Mucosa of stomach (tissue), 1 donor: ENCODE measurements around the gene PRSS56.

ENCODE experiments used
- H3K27me3 ChIP-seq: one replicate; pipeline ENCODE4 v1.7.0; 2013; ENCODE audit warnings: mild to moderate bottlenecking, low read length; ENCODE audit not compliant: control insufficient read depth, insufficient read depth
- H3K36me3 ChIP-seq: one replicate; pipeline ENCODE4 v1.7.0; 2013; ENCODE audit warnings: low read length; ENCODE audit not compliant: control insufficient read depth, insufficient read depth
- H3K4me1 ChIP-seq: one replicate; pipeline ENCODE4 v1.7.0; 2013; ENCODE audit warnings: mild to moderate bottlenecking, low read length; ENCODE audit not compliant: control insufficient read depth, insufficient read depth
- H3K4me3 ChIP-seq: one replicate; pipeline ENCODE4 v1.7.0; 2013; ENCODE audit warnings: low read length
- H3K9ac ChIP-seq: one replicate; pipeline ENCODE4 v1.7.0; 2013; ENCODE audit warnings: mild to moderate bottlenecking, low read length, moderate library complexity
- H3K9me3 ChIP-seq: one replicate; pipeline ENCODE4 v1.7.0; 2013; ENCODE audit warnings: mild to moderate bottlenecking, low read length, moderate library complexity; ENCODE audit not compliant: control insufficient read depth
- donor health status: Pancreatic carcinoma.

PRSS56 gene

GRCh38 chr2:232488721-232489300, 31.4 kb upstream of the PRSS56 start:
- Histone ChIP-seq H3K36me3 (no peaks in the 10 kb centered on the region), H3K27me3 (peaks cover 61% of the 10 kb centered on the region), H3K9ac (no peak overlapping the region)

DNA sequence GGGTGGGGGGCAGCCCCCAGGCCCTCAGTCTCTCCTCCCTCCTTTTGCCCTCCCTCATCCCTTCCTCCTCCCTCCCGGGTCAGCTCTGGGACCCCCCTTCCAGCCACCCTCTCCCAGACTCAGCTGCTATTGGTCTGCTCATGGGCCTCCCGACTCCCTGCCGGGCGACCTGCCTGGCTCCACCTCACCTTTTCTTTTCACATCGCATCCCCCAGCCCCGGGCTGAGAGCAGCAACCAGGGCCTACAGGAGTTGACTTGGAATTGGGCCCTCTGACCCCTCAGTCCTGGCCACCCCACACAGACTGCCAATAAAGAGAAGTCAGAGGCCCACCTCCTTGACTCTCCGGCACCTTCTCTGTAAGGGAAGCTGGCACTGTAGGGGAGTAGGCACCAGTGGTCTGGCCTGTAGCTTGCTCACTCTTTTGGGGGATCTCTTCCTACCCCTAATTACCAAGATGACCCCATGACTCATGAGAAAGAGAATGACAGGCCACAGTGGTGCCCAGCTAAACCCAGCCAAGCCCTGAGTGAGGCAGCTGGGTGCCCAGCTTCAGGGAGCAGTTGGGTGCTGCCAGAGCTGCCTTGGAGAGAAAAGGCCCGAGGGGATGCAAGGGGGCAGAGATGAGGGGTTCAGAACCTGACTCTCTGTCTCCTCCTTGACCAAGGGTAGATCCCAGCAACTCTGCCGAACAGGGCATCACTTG, 30.5 kb upstream of the PRSS56 start:
- Histone ChIP-seq H3K36me3 (no peaks in the 10 kb centered on the region), H3K27me3 (peaks cover 53% of the 10 kb centered on the region), H3K9me3 (no peaks in the 10 kb centered on the region)

More at GRCh38 chr2:232488721-232489300, 31.4 kb upstream of the PRSS56 start:
- no peaks in the 10 kb centered on the region for H3K4me1 ChIP-seq
- H3K4me3 ChIP-seq: no peak overlapping the region
- no peaks in the 10 kb centered on the region for H3K9me3 ChIP-seq

GRCh38 chr2:232490221-232491138, 29.7 kb upstream of the PRSS56 start:
- Histone ChIP-seq H3K9ac (no peak overlapping the region), H3K4me1 (no peaks in the 10 kb centered on the region), H3K4me3 (no peak overlapping the region), H3K9me3 (no peaks in the 10 kb centered on the region), H3K36me3 (no peaks in the 10 kb centered on the region), H3K27me3 (peaks cover 45% of the 10 kb centered on the region)

More for the DNA sequence above, 30.5 kb upstream of the PRSS56 start:
- Histone ChIP-seq H3K4me3 (no peak overlapping the region), H3K4me1 (no peaks in the 10 kb centered on the region), H3K9ac (no peak overlapping the region)

- Histone ChIP-seq H3K36me3 (no peaks in the 10 kb centered on the region), H3K4me3 (no peak overlapping the region), H3K9ac (no peak overlapping the region), H3K27me3 (peaks cover 38% of the 10 kb centered on the region), H3K9me3 (no peaks in the 10 kb centered on the region), H3K4me1 (no peaks in the 10 kb centered on the region)
These were observed 28.9 kb upstream of the PRSS56 start for GRCh38 chr2:232491139-232491780.

DNA sequence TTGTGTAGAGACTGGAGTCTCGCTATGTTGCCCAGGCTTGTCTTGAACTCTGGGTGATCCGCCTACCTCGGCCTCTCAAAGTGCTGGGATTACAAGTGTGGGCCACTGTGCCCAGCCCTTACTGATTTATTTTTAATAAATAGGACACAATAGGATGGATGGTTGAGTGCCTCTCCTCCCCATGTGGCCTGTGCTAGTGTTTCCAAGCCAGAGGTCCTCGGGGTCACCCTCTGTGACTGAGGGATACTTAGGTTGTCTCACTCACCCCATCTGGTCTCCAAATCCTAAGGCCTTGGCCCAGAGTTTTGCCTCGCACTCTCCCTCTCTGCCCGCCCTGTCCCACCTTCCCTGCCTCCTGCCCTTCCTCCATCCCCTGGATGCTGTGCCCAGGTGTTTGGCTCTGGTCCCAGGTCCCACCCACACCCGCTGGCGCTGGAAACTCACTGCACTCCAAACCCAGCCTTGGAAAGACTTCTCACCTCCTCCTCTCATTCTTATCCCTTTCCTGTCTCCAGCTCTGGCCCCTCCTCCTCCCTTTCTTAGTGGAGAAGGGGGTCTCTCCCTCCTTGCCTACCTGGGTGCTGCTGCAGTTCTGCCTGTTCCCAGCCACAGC, 27.8 kb upstream of the PRSS56 start:
- H3K4me1 ChIP-seq: no peaks in the 10 kb centered on the region
- H3K27me3 ChIP-seq: peaks cover 27% of the 10 kb centered on the region
- no peak overlapping the region for H3K4me3 ChIP-seq
- no peaks in the 10 kb centered on the region for H3K36me3 ChIP-seq
- no peak overlapping the region for H3K9ac ChIP-seq
- H3K9me3 ChIP-seq: no peaks in the 10 kb centered on the region

GRCh38 chr2:232492963-232493700, 27.1 kb upstream of the PRSS56 start:
- peaks cover 21% of the 10 kb centered on the region for H3K27me3 ChIP-seq
- H3K36me3 ChIP-seq: no peaks in the 10 kb centered on the region
- H3K4me3 ChIP-seq: no peak overlapping the region
- no peak overlapping the region for H3K9ac ChIP-seq
- no peaks in the 10 kb centered on the region for H3K9me3 ChIP-seq
- H3K4me1 ChIP-seq: no peaks in the 10 kb centered on the region

- Histone ChIP-seq H3K4me3 (no peak overlapping the region), H3K9me3 (no peaks in the 10 kb centered on the region), H3K9ac (no peak overlapping the region), H3K27me3 (peaks cover 14% of the 10 kb centered on the region), H3K4me1 (no peaks in the 10 kb centered on the region), H3K36me3 (no peaks in the 10 kb centered on the region)
These were observed 26.3 kb upstream of the PRSS56 start for GRCh38 chr2:232493701-232494474.

GRCh38 chr2:232494542-232494941, 25.6 kb upstream of the PRSS56 start:
- no peaks in the 10 kb centered on the region for H3K9me3 ChIP-seq
- H3K36me3 ChIP-seq: no peaks in the 10 kb centered on the region
- H3K27me3 ChIP-seq: peaks cover 12% of the 10 kb centered on the region
- H3K9ac ChIP-seq: no peak overlapping the region
- no peaks in the 10 kb centered on the region for H3K4me1 ChIP-seq
- no peak overlapping the region for H3K4me3 ChIP-seq

GRCh38 chr2:232495292-232495691, 24.9 kb upstream of the PRSS56 start:
- no peaks in the 10 kb centered on the region for H3K9me3 ChIP-seq
- H3K4me3 ChIP-seq: no peak overlapping the region
- H3K4me1 ChIP-seq: no peaks in the 10 kb centered on the region
- H3K27me3 ChIP-seq: peaks cover 7% of the 10 kb centered on the region
- no peak overlapping the region for H3K9ac ChIP-seq
- H3K36me3 ChIP-seq: no peaks in the 10 kb centered on the region

GRCh38 chr2:232496501-232497270, 23.5 kb upstream of the PRSS56 start:
- Histone ChIP-seq H3K36me3 (no peaks in the 10 kb centered on the region), H3K9me3 (no peaks in the 10 kb centered on the region), H3K9ac (no peak overlapping the region), H3K27me3 (peaks cover 7% of the 10 kb centered on the region), H3K4me1 (no peaks in the 10 kb centered on the region), H3K4me3 (no peak overlapping the region)
